Immature natural killer cell (primary cell): ENCODE measurements around the gene SWSAP1. TPM values are rescaled to one million over a fixed set of nuclear protein-coding genes. Genes with fewer than 3 reads are reported as not detected.
"Not testable (repeated sequence)": the region's sequence is repeated elsewhere in the genome, so short reads cannot be mapped to it uniquely, and the experiment has no call there.

ENCODE experiments used
- DNase-seq, 3 donors: peaks; one replicate each; pipeline ENCODE4 v3.0.0; 2022; ENCODE audit warnings: mixed read lengths in 1 of 3
- H3K27ac Mint-ChIP-seq, 6 donors: one replicate each; pipeline ENCODE4 v1.8.0; 2020; ENCODE audit warnings: mixed read lengths in 6 of 6, mild to moderate bottlenecking in 5 of 6, inconsistent platforms in 4 of 6, moderate library complexity in 3 of 6
- H3K27me3 Mint-ChIP-seq, 3 donors: one replicate each; pipeline ENCODE4 v1.8.0; 2020 to 2021; ENCODE audit warnings: low read depth in 3 of 3, mild to moderate bottlenecking in 3 of 3, mixed read lengths in 3 of 3, moderate library complexity in 3 of 3, inconsistent platforms in 1 of 3
- H3K36me3 Mint-ChIP-seq, 3 donors: one replicate each; pipeline ENCODE4 v1.8.0; 2020; ENCODE audit warnings: mixed read lengths in 3 of 3, inconsistent platforms in 2 of 3, mild to moderate bottlenecking in 2 of 3
- H3K4me1 Mint-ChIP-seq, 2 donors: one replicate each; pipeline ENCODE4 v1.8.0; 2020; ENCODE audit warnings: inconsistent platforms in 2 of 2, mild to moderate bottlenecking in 2 of 2, mixed read lengths in 2 of 2, moderate library complexity in 1 of 2
- H3K4me3 Mint-ChIP-seq, 5 donors: one replicate each; pipeline ENCODE4 v1.8.0; 2020; ENCODE audit warnings: mild to moderate bottlenecking in 5 of 5, mixed read lengths in 5 of 5, inconsistent platforms in 3 of 5, moderate library complexity in 3 of 5
- H3K9me3 Mint-ChIP-seq, 6 donors: one replicate each; pipeline ENCODE4 v1.8.0; 2020; ENCODE audit warnings: mild to moderate bottlenecking in 6 of 6, mixed read lengths in 6 of 6, inconsistent platforms in 4 of 6, moderate library complexity in 3 of 6
- polyA plus RNA-seq, 3 donors: library from polyadenylated mRNA; unstranded; fragments of 300-500 nt; fragmentation: Illumina TruSeq; gene quantifications; one replicate each; pipeline ENCODE4 v1.2.3, GENCODE V29; 2021

SWSAP1 gene
- polyA plus RNA-seq, 3 donors from 2014 or later = 7.0 to 8.7 (median 8.3) TPM

- not testable (repeated sequence) for H3K9me3 Mint-ChIP-seq, H3K27me3 Mint-ChIP-seq, DNase-seq
- peaks cover 35 to 36% of the 10 kb centered on the region in 2 donors for H3K4me1 Mint-ChIP-seq
- peaks cover 6 to 12% (median 7%) of the 10 kb centered on the region in 3 donors for H3K36me3 Mint-ChIP-seq
- H3K4me3 Mint-ChIP-seq = peak overlapping the region; percentile 78 to 83 (median 80)
- peak overlapping the region in 3 of 6 donors; percentile 34 to 70 (median 39) for H3K27ac Mint-ChIP-seq
Observed at GRCh38 chr19:11340099-11340467, 34.4 kb upstream of the SWSAP1 start.

GRCh38 chr19:11342429-11342828 is 32.0 kb upstream of the SWSAP1 start:
- H3K27me3 Mint-ChIP-seq = peaks cover 8% of the 10 kb centered on the region in 3 donors
- no peak for DNase-seq
- no peak overlapping the region for H3K27ac Mint-ChIP-seq
- peak overlapping the region in 1 of 5 donors; percentile 44 for H3K4me3 Mint-ChIP-seq
- H3K36me3 Mint-ChIP-seq = no peaks in the 10 kb centered on the region
- H3K9me3 Mint-ChIP-seq = no peaks in the 10 kb centered on the region
- peaks cover 49 to 52% of the 10 kb centered on the region in 2 donors for H3K4me1 Mint-ChIP-seq

- Mint-ChIP-seq H3K9me3 (peaks cover 0 to 6% (median 0%) of the 10 kb centered on the region in 6 donors), H3K27me3 (peaks cover 8% of the 10 kb centered on the region in 3 donors), H3K4me3 (peak overlapping the region; percentile 98 to 99 (median 98)), H3K4me1 (peaks cover 28% of the 10 kb centered on the region in 2 donors), H3K27ac (peak overlapping the region; percentile 91 to 98 (median 93)), H3K36me3 (peaks cover 7 to 9% (median 9%) of the 10 kb centered on the region in 3 donors)
- DNase-seq = no peak
Observed at GRCh38 chr19:11345122-11345803, 29.2 kb upstream of the SWSAP1 start.

- Mint-ChIP-seq H3K36me3 (peaks cover 7 to 9% (median 9%) of the 10 kb centered on the region in 3 donors), H3K27me3 (peaks cover 6 to 8% (median 8%) of the 10 kb centered on the region in 3 donors), H3K4me3 (peak within 1 kb of the TSS; percentile 98 to 99 (median 98)), H3K4me1 (peaks cover 28% of the 10 kb centered on the region in 2 donors), H3K9me3 (peaks cover 0 to 6% (median 0%) of the 10 kb centered on the region in 6 donors), H3K27ac (peak within 1 kb of the TSS; percentile 91 to 98 (median 93))
- DNase-seq = peak; percentile 98
Observed at GRCh38 chr19:11346104-11346940, 28.1 kb upstream of the SWSAP1 start, which contains the start of the genes CCDC159 and TMEM205. TSS of gene CCDC159 (plus strand) at chr19:11346519. CDS start at chr19:11346607, 88 bp downstream. TSS of gene TMEM205 (minus strand) at chr19:11346268. CDS start at chr19:11345619, 649 bp downstream.

GRCh38 chr19:11347546-11348039 is 26.9 kb upstream of the SWSAP1 start:
- peak overlapping the region; percentile 11 to 98 (median 92) for H3K27ac Mint-ChIP-seq
- H3K27me3 Mint-ChIP-seq = peaks cover 6 to 8% (median 6%) of the 10 kb centered on the region in 3 donors
- peaks cover 28% of the 10 kb centered on the region in 2 donors for H3K4me1 Mint-ChIP-seq
- H3K9me3 Mint-ChIP-seq = peaks cover 0 to 6% (median 0%) of the 10 kb centered on the region in 6 donors
- H3K4me3 Mint-ChIP-seq = peak overlapping the region; percentile 98 to 99 (median 98)
- peaks cover 7 to 9% (median 9%) of the 10 kb centered on the region in 3 donors for H3K36me3 Mint-ChIP-seq
- no peak for DNase-seq

- no peak overlapping the region for H3K4me3 Mint-ChIP-seq
- no peak for DNase-seq
- H3K4me1 Mint-ChIP-seq = peaks cover 28 to 29% of the 10 kb centered on the region in 2 donors
- no peak overlapping the region for H3K27ac Mint-ChIP-seq
- H3K9me3 Mint-ChIP-seq = peaks cover 0 to 6% (median 0%) of the 10 kb centered on the region in 6 donors
- H3K27me3 Mint-ChIP-seq = peaks cover 6 to 8% (median 6%) of the 10 kb centered on the region in 3 donors
- H3K36me3 Mint-ChIP-seq = peaks cover 7 to 9% (median 9%) of the 10 kb centered on the region in 3 donors
Observed at GRCh38 chr19:11349171-11349570, 25.3 kb upstream of the SWSAP1 start.

GRCh38 chr19:11354102-11354501 is 20.4 kb upstream of the SWSAP1 start:
- not testable (repeated sequence) for H3K27me3 Mint-ChIP-seq, H3K9me3 Mint-ChIP-seq, DNase-seq, H3K36me3 Mint-ChIP-seq
- Mint-ChIP-seq H3K4me1 (peaks cover 17 to 18% of the 10 kb centered on the region in 2 donors), H3K27ac (peak overlapping the region in 4 of 6 donors; percentile 24 to 69 (median 42)), H3K4me3 (peak overlapping the region in 4 of 5 donors; percentile 20 to 54 (median 42))

GRCh38 chr19:11355160-11356073 is 19.0 kb upstream of the SWSAP1 start, which contains the start of gene PLPPR2:
TSS of gene PLPPR2 (plus strand) at chr19:11355432. CDS start at chr19:11357674, 2,242 bp downstream.
- Mint-ChIP-seq H3K4me3 (peak within 1 kb of the TSS; percentile 76 to 90 (median 87)), H3K9me3 (no peaks in the 10 kb centered on the region), H3K4me1 (peaks cover 17 to 18% of the 10 kb centered on the region in 2 donors), H3K36me3 (no peaks in the 10 kb centered on the region), H3K27ac (peak within 1 kb of the TSS; percentile 19 to 83 (median 72)), H3K27me3 (peaks cover 4 to 8% (median 5%) of the 10 kb centered on the region in 3 donors)
- DNase-seq = peak; percentile 86 to 88 (median 88)

- no peaks in the 10 kb centered on the region for H3K9me3 Mint-ChIP-seq
- H3K27me3 Mint-ChIP-seq = peaks cover 4 to 8% (median 5%) of the 10 kb centered on the region in 3 donors
- H3K36me3 Mint-ChIP-seq = no peaks in the 10 kb centered on the region
- H3K4me1 Mint-ChIP-seq = peaks cover 17 to 18% of the 10 kb centered on the region in 2 donors
- no peak for DNase-seq
- H3K27ac Mint-ChIP-seq = peak overlapping the region in 5 of 6 donors; percentile 49 to 83 (median 76)
- H3K4me3 Mint-ChIP-seq = peak overlapping the region; percentile 76 to 90 (median 87)
Observed at GRCh38 chr19:11356074-11356397, 18.4 kb upstream of the SWSAP1 start.

GRCh38 chr19:11356676-11357550 is 17.6 kb upstream of the SWSAP1 start:
- peaks cover 4 to 10% (median 5%) of the 10 kb centered on the region in 3 donors for H3K27me3 Mint-ChIP-seq
- H3K4me3 Mint-ChIP-seq = peak overlapping the region in 4 of 5 donors; percentile 76 to 87 (median 86)
- H3K4me1 Mint-ChIP-seq = peaks cover 17 to 18% of the 10 kb centered on the region in 2 donors
- H3K36me3 Mint-ChIP-seq = no peaks in the 10 kb centered on the region
- no peaks in the 10 kb centered on the region for H3K9me3 Mint-ChIP-seq
- DNase-seq = no peak
- peak overlapping the region in 2 of 6 donors; percentile 76 to 83 for H3K27ac Mint-ChIP-seq

- Mint-ChIP-seq H3K27ac (no peak overlapping the region), H3K36me3 (no peaks in the 10 kb centered on the region), H3K27me3 (peaks cover 4 to 10% (median 5%) of the 10 kb centered on the region in 3 donors), H3K4me3 (no peak overlapping the region), H3K4me1 (peaks cover 14 to 16% of the 10 kb centered on the region in 2 donors), H3K9me3 (no peaks in the 10 kb centered on the region)
- DNase-seq = no peak
Observed at GRCh38 chr19:11359421-11359820, 15.0 kb upstream of the SWSAP1 start.
